ENCODE results near the gene LFNG.
"Not testable (repeated sequence)": the region's sequence is repeated elsewhere in the genome, so short reads cannot be mapped to it uniquely, and the experiment has no call there.

Gene LFNG

GRCh38 chr7:2520131-2520760, 672 bp downstream of the LFNG start:
- no peak for DNase-seq

DNA sequence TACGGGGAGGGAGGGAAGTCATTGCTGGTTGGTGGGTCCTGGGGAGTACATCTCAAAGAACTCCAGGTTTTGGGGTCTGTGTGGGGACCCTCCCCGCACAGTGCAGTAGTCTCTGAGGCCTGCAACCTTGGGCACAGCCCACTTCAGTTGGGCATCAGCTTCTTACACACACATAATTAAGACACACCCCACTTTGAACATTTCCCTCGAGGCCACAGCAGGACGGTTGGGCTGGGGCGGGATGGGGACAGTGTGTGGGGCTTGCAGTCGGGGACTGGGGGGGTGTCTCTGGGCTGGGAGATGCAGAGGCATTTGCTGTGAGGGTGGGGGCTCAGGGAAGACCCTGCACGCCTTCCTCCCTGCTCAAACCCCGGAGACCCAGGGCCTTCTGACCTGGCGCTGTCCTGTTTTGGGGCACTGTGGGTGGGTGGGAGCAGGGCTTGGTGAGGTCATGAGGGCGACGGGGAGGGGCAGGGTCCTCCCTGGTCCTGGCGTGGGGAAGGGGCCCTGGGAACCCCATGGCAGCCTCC, 1.3 kb downstream of the LFNG start:
- no peak for DNase-seq

DNA sequence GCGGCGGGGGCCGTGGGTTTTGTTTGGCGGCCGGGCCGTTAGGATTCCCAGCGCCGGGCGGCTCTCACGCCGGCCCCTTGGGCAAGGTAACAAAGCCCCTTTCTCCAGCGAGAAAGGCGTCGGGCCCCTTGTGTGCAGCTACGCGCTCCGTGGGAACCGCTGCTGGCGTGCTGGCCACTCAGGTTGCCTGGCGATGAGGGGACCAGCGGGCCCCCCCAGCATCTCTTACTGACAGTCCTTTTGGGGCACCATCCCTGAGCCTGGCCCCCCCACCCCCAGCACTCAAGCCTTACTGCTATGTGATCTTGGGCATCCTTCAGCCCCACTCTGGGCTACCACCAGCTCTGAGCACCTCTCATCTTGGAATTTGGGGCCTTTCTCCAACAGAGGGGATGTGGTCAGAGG, 1.8 kb downstream of the LFNG start:
- DNase-seq: no peak

DNA sequence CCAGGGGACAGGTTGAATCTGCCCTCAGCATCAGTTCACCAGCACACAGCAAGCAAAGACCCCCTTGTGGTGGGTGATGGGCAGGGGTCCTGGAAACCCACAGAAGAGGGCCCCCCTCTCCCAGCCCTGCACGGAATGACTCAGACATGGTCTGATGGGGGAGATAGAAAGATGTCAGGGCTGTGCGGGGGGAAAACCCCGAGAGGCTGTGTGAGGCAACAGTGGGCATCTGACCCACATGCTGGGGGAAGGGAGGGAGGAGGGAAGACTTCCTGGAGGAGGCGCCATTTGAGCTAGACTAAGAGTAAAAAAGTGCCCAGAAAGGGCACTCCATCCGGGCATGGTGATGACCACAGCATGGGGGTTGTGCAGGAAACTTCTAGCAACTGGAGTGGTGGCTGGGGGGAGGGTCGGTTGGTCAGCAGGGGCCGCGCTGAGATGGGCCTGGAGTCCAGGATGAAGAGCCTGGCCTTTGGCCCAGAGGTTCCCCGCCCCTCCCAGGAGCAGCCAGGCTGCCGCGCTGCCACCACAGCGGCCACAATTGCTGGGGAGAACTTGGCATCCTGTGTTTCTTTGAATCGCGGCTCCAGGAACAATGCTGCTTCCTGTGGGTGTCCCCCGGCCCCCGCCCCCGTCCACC, 2.5 kb downstream of the LFNG start:
- DNase-seq: no peak

DNA sequence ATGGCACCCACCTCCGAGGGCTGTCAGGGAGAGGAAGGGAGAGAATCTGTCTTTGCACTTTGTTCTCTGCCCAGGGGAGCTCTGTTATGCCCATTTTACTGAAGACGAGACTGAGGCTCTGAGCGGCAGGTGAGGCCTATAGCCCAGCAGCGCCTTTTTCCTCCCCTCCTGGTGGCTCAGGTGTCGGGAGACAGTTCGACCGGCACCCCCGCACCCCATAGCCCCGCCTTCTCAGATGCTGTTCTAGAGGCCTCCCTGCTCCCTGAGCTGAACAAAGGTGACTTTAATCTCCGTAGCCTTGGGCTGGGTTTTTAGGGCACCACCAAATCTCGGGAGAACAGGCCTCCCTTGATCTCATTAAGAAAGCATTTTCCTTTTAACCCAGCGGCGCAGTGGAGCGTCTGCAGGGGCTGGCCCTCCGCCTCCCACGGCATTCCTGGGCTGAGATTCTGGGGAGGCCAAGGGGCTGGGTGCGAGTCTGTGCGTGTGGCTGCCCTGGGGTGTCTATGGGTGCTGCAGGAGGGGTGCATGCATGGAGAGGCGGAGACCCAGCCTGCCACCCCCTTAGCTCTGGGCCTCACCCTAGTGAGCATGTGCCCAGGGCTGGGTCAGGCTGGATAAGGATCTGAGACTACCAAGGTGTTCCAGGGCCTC, 3.3 kb downstream of the LFNG start:
- DNase-seq: no peak

DNA sequence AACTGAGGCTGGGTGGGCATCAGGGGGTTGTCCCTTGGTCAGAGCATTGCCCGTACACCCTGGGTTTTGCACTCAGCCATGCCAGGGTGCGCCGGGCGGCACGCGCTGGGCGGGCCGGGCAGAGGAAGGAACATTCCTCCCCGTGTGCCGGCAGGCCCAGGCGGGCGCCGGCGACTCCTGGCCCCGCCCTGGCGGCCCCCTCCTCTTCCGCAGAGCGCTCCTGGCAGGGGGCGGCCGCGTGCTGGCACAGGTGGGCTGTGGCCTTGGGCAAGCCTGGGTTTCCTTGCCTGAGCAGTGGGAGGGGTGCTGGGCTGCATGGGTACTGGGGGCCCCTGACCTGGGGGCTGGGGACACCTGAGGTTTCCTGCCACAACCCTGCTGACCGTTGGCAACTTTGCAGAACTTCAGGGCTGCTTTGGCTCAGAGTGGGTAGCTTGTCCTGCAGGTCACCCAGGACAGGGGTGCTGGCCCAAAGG, 3.9 kb downstream of the LFNG start:
- no peak for DNase-seq

- no peak for DNase-seq
Observed at GRCh38 chr7:2523941-2524807, 4.6 kb downstream of the LFNG start.

DNA sequence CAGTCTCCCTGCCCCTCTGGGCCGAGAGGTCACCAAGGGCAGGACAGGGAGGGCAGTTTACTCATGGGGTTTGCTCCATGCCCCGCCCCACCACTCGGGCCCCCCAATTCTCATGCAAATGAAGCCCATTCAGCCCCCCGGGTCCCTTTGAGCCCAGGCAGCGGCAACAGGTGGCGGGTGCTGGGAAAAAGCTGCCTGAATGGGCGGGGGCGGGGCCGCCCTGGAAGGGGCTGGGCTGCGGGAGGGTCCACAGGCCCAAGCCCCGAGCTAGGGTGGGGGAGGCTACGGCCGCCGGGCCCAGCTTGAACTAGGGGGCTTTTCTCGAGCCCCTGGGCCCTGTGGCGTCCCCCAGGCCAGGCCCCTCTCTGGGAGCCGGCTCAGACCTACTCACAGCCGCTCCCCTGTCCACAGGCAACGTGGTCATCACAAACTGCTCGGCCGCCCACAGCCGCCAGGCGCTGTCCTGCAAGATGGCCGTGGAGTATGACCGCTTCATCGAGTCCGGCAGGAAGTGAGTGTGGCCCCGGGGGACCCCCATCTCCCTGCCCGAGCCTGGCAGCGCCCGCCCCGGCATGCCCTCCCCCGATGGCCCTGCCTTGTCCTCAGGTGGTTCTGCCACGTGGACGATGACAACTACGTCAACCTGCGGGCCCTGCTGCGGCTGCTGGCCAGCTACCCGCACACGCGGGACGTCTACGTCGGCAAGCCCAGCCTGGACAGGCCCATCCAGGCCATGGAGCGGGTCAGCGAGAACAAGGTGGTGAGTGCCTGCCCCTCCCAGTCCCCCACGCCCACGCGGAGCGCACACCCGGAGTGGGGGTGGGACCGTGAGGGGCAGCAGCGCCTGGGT, 5.5 kb downstream of the LFNG start:
- no peak for DNase-seq

- DNase-seq: no peak
Observed at GRCh38 chr7:2525658-2526630, 6.4 kb downstream of the LFNG start.

DNA sequence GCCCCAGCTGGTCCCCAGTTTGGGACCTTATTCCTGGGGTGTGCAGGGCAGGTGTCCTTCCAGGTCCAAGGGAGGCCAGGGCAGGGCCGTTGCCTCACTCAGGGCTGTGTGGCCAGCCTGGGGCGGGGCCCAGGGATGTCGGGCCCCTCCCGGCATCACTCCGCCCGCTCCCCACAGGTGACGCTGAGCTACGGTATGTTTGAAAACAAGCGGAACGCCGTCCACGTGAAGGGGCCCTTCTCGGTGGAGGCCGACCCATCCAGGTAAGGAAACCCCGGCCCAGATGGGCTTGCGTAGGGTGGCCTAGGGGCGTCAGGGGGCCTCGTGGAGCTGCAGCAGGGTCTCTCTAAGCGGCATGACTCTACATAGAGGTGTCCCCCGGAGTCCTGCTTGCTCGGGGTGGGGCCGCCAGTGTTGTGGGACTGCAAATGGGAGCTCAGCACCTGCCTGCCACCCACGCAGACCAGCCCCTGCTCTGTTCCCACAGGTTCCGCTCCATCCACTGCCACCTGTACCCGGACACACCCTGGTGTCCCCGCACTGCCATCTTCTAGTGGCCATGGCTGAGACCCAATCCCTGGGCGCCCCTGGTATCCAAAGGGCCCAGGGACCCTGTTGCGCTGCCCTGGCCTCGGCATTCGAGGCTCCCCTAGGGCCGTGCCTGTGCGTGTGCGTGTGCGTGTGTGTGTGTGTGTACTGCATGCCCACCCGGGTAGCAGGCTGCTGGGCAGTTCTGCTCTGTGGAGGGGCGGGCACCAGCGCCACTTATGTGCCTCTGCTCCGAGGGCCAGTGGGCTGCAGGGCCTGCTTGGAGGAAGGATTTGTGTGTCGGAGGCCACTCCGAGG, 7.3 kb downstream of the LFNG start:
- no peak for DNase-seq

DNA sequence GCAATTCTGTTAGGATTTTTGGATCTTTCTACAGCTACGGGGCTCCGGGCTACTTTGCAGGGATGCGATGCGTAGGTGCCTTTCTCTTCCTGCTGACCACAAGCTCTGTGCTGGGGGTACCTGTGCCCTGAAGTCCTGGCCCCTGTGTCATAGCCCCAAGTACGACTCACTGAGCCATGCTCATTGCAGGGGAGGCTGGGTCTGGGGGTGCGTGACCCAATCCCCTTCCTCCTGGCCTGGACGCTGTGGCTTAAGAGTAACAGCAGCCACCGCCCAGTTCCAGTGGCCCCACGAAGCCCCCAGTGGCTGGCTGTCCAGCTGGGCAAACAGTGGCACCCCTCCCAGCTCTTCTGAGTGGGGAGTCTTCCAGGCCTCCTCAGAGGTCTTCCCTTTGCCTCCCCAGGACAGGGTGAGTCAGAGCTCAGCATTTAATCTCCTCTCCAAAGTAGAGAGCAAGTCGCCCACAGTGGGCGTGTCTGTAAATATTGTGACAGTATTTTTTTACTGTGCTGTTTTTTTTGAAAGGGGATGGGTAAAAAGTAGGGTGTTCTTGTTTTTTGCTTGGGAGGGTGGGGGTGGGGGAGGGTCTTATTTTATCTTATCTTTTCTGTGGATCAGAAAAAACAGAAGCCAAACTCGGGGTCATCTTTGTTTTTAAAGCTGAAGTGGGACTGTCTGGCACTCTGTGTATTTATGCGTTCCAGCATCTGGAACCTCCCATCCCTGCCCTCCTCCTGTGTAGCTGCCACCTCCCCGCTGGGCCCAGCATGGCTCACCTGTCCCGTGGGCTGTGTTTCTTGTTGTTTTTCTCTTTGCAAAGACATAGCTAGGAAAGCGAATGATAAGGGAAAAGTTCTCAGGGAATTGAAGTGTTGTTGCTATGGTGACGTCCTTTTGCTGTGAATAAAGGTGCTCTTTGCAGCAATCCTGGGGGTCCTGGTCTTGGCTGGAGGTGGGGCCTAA, 8.2 kb downstream of the LFNG start:
- no peak for DNase-seq

DNA sequence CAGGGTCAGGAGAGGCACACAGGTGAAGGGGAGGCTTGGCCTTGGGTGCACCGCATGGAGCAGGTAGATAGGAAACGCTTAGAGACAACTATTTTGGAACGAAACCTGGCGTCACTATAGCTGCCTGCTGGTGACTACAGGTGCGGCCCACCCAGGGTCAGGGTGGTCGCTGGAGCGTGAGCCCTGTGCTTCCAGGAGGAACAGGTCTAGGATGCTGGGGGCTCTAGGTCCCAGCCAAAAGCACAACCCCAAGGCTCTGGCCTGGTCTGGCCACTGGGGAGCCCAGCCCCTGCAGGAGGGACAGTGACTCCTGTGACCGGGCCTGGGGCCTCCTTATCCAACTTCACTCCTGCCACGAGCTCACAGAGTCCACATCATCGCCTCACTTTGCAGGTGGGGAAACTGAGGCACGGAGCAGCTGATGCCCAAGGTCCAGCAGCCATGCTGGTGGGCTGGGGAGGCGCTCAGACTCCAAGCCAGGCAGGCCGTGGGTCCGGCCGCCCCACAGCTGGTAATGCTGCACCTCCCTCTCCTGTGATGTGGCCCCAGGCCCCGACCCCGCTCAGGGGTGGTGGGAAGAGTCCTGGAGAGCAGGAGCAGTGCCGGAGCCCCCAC, 9.0 kb downstream of the LFNG start:
- DNase-seq: no peak

DNA sequence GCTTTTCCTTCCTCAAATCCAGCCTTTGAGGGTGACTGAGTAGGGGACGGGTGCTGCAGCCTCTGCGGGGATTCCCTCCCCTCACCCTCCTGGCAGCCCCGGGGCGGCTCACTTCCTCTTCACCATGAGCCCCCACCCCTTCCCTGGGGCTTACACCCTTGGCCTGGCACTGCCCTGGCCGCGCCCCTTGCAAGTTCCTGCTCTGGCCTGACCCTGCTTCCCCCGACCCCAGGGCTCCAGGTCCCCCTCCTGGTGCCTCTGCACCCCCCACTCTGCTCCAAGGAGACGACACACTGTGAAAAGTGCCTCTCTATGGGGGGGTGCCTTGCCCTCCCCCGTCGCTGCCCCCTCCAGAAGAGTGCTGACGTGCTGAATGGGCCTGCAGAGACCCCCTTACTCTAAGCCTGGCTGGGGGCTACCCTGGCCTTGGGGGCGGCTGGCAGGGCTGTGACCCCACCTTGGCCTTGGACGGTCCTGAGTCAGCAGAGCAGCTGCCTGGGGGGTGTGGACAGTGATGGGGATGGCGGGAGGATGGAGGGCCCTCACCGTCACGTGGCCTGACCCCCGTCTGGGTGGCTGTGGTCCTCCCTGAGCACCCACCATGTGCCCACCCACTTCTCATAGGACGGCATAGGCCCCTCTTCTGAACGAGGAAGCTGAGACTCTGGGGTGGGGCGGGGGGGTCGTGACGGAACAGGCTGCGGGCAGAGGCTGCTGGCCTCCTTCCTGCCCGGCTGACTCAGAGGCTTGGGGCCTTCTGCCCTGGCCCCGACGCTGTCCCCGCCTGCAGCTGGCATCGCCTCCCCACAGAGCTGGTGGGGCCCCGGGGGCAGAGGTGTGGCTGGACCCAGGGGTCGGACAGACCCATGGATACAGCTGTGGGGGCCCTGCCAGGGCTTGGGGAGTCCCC, 9.8 kb downstream of the LFNG start:
- no peak for DNase-seq

GRCh38 chr7:2530071-2530987, 10.8 kb downstream of the LFNG start:
- DNase-seq: no peak

DNA sequence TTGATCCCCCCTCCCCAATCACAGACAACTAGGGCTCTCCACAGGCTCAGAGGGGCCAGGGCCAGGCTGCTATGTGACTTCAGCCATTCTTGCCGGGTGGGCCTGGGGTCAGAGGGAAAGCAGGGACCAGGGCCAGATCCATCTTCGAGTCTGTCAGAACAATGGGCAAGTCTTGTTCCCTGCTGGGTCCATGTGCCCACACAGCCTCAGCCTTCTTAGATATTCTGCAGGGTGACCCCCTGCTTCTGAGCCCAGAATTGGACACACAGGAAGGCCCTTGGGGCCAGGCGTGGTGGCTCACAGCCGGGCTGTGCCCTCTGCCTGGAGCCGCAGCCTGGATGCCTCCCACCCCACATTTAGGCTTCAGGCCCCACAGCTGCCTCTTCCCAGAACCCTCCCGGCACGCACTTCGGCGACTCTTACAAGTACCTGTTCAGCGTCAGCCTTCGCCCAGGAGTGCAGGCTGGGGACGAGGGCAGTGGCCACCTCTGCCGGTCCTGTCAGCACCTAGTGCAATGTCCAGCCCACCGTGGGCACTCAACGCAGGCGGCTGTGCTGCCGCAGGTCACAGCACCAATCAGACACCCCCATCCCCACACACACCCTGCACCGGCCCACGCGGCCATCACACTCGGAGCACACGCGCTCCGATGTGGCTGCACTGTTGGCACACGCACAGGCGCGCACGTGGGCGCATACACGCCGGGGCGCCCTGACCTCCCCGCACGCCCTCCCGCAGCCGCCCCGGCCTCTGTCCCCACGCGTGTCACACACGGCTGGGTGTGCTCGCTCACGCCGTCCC, 11.6 kb downstream of the LFNG start:
- not testable (repeated sequence) for DNase-seq
